Caki2 (cell line): ENCODE data around the gene SLC7A6. TPM values are rescaled to one million over a fixed set of nuclear protein-coding genes. Genes with fewer than 3 reads are reported as not detected.

Experiments used
- DNase-seq: peaks from one replicate; pipeline ENCODE4 v3.0.0-alpha.2; 2015; ENCODE audit warnings: low read depth
- in situ Hi-C: cut with HindIII; loops from 2 replicates; pipeline ENCODE4 v1.10.0; 2016; ENCODE audit warnings: low sequenced_read_pairs, low pct_unique_long_range_greater_than_20kb, mixed read lengths
- total RNA-seq: library from RNA; depleted of rRNA; stranded (reverse); fragments of >200 nt; shearing (Covaris generic); gene quantifications from 2 replicates; pipeline ENCODE4 v1.2.3, GENCODE V29; 2014; ENCODE audit warnings: low replicate concordance

SLC7A6 gene
- total RNA-seq, 1 experiment from 2014 or later = 21.4 TPM

DNA sequence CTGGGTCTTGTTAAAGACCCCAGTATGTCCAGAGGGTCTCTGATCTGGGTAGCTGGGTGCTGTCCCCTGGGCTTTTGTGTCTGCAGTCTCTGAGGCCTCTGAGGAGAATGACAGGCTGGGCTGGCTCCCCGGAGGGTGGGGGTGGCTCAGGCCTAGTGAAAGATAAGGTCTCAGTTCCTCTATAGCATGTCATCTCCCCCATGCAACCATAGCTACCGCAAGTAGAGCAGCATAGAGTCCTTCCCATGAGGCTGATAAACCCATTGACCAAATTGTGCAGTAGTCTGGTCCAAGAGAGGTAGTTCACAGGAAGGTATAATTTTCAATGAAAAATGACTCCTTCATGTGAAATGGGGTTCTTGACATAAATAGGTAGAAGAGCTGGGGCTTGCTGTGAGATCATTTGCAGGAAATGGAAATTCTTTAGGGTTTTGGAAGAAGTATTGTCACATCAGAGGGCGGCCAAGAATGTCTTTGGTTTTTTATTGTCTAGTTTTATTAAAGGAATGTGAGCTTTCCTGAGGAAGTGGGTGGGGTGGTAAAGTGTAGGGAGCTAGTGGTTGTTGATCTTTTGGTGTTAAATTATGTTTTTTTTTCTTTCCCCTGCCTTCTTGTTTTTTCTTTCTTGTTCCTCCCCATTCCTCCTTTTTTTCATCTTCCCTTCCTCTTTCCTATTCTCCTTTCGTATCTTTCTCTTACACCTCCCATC is 25.4 kb downstream of the SLC7A6 start:
- in situ Hi-C loops = no loop called here
- DNase-seq = no peak

DNA sequence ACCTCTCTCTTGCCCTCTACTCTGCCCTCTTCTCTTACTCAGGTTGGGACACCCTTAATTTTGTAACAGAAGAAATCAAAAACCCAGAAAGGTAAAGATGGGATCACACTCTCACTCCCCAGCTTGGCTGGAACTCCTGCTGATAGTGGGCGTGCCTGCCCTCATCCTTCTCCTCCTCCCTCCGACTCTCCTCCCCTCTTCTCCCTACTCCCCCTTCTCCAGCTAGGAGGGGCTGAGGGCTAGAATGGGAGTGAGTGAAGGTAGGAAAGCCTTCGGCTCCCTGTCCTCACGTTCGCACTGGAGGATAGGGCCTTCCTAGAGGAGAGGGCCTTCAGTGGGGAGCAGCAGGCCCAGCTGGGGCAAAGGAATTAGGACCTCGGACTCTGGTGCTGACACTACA is 26.1 kb downstream of the SLC7A6 start:
- in situ Hi-C loops = no loop called here
- no peak for DNase-seq

DNA sequence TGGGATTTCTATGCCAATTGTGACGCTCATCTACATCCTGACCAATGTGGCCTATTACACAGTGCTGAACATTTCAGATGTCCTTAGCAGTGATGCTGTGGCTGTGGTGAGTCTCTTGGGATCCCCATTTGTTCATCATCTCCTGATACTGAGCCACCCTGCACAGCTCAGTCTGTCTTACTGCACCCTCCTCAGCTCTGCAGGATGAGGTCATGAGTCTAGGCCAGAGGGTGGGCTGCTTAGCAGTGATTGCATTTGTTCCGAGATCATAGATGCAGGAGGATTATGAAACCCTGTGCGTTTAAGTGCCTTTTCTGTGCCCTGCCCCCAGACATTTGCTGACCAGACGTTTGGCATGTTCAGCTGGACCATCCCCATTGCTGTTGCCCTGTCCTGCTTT is 26.9 kb downstream of the SLC7A6 start:
- DNase-seq = no peak
- in situ Hi-C loops = no loop called here

DNA sequence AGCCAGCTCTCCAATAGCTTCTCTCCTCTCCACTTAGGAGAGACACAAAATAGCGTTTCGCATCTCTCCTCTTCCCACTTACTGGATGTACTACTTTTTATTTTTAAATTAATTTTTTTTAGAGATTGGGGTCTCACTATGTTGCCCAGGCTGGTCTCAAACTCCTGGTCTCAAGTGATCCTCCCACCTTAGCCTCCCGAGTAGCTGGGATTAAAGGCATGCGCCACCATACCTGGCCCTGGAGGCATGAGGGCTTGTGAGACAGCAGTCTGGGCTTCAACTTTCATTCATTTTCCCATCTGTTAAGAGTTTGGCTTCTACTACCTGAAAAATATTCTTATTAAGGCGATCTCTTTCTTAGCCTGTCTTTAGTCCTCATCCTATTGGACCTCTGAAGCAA is 28.1 kb downstream of the SLC7A6 start:
- DNase-seq = no peak
- in situ Hi-C loops = no loop called here

DNA sequence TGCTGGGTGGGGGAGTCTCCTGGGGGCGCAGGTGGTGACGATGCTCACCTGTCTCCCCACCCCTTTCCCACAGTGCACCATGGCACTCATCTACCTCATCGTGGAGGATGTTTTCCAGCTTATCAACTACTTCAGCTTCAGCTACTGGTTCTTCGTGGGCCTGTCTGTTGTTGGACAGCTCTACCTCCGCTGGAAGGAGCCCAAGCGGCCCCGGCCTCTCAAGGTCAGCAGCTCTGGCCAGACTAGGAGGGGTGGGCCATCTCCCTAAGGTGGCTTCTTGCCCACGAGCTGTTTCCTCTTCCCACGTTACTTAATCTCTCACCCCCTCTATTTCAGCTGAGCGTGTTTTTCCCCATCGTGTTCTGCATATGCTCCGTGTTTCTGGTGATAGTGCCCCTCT is 32.0 kb downstream of the SLC7A6 start:
- in situ Hi-C loops = no loop called here
- DNase-seq = no peak

DNA sequence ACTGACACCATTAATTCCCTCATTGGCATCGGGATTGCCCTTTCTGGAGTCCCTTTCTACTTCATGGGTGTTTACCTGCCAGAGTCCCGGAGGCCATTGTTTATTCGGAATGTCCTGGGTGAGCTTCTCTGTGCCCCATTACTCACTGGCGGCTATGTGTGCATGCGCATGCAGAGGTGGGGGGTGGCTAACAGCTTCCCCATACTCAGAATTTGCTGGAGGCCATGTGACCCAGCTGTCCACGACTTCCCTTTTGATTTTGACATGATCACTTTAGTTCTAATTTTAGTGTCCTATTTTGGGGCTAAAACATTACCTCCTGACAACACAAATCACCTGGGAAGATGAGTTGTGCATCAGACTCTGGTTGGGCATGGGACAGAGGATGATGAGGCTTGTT is 32.4 kb downstream of the SLC7A6 start:
- in situ Hi-C loops = no loop called here
- DNase-seq = no peak

GRCh38 chr16:68297908-68298307 is 33.6 kb downstream of the SLC7A6 start:
- in situ Hi-C loops = no loop called here
- no peak for DNase-seq

GRCh38 chr16:68298312-68298711 is 34.0 kb downstream of the SLC7A6 start:
- no peak for DNase-seq
- in situ Hi-C loops = no loop called here

- in situ Hi-C loops = no loop called here
- no peak for DNase-seq
Measured at GRCh38 chr16:68298907-68299561, 34.7 kb downstream of the SLC7A6 start.

DNA sequence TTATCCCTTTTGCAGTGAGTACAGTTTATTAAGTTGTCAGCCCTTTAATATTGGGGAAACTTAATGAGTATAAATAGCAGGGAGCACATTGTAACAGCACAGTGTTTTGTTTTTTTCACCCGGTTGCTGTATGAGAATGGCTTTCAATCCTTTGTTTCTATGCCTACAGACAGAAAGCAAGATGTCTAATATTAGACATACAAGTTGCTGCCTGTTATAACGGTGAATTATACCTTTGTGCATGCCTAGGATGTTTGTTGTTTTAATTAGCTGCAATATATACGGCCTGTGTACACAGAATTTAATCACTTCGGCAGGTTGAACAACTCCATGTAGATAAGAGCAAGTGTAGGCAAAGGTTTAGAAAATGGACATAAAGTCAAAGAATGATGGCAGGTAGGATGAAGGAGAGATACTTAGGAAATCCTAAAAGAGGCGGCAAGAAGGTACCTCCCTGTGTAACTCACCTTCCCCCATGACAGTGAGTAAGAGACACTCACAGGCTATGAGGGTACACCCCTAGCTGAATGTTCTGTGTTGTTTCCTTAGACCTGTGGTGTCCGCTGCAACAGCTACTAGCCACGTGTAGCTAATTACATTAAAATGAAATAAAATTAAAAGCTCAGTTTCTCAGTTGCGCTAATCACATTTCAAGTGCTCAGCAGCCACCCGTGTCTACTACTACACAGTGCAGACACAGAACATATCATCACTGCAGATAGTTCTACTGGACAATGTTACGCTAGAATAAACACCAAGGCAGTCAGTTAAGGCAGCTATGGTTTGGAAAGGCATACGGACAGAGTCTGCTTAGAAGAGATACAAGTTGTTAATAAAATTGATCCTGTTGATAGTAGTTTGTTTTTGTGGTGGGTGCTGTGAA is 35.5 kb downstream of the SLC7A6 start:
- DNase-seq = no peak
- in situ Hi-C loops = no loop called here

GRCh38 chr16:68300734-68301459 is 36.6 kb downstream of the SLC7A6 start:
- no peak for DNase-seq
- in situ Hi-C loops = no loop called here

DNA sequence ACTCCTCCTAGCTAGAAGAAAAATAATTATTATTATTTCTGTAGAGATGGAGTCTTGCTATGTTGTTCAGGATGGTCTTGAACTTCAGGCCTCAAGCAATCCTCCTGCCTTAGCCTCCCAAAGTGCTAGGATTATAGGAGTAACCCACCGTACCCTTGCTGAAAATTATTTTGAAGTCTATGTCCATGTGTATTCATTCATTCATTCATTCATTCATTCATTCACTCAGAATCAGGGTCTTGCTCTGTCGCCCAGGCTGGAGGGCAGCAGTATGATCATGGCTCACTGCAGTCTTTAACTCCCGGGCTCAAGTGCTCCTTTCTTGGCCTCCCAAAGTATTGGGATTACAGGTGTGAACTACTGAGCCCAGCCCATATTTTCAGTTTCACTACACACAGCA is 42.3 kb downstream of the SLC7A6 start:
- no peak for DNase-seq
- in situ Hi-C loops = no loop called here

DNA sequence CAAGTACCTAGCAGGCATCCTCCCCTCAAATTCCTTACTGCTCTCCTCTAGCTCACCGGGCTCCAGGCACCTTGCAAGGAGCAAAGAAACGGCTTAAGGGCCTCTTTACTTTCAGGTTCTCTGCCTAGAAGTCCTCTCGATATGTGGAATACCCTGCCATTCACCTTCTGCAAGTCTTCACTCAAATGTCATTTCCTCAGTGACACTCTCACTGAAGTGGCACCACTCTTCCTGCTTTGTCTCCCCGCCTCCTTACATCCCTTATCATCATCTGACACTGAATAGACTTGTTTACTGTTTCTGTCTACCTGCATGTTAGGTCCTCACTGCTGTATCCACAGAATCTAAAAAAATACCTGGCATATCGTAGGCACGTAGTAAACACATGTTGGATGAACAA is 45.5 kb downstream of the SLC7A6 start:
- no peak for DNase-seq
- in situ Hi-C loops = no loop called here

- in situ Hi-C loops = no loop called here
- DNase-seq = no peak
Measured at GRCh38 chr16:68310437-68310773, 46.1 kb downstream of the SLC7A6 start.

DNA sequence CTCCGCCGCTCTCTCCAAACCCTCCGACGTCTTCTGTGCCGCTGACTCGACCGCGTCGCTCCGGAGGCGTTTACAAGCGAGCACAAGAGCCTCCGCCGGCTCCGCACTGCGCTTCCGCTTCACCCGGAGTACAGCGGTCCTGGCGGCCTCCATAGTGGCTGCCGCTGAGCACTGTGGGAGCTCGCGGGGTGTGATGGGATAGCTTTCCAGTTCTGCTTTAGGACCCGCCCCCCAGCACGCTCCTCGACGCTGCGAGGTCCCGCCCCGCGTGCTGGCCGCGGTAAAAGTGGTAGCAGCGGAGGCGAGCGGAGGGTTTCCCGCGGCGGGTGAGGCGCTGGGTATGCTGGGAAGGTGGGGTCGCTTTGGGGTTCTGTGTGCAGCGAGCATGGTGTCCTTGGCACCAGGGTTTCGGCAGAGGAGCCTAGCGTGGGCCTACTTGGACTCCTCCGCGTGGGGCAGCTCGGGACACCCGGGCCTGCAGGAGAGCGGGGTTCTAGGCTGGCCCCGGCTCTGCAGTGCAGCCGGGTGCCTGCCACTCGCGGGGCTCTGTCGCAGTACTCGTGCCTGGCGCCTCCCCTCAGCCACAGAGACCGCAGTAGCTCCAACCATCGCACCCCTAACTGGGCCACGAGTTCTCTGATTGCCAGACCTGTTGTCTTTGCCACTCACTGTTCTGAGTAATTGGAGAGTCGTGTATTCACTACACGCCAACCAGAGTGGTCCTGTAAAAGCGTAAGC is 46.6 kb downstream of the SLC7A6 start, which contains the start of the genes PRMT7 and SLC7A6OS:
TSS of gene PRMT7 (plus strand) at position 246 of the 738 bp plus-strand sequence. CDS start 4,961 bp downstream, outside the sequence.
TSS of gene SLC7A6OS (minus strand) at position 173 of the 738 bp plus-strand sequence. CDS start at position 153, 20 bp downstream.
- in situ Hi-C loops = no loop called here
- DNase-seq = peak; percentile 82

GRCh38 chr16:68313116-68313515 is 48.8 kb downstream of the SLC7A6 start:
- in situ Hi-C loops = no loop called here
- DNase-seq = no peak

GRCh38 chr16:68319185-68319908 is 55.0 kb downstream of the SLC7A6 start:
- no peak for DNase-seq
- in situ Hi-C loops = no loop called here
